Panc1 (cell line): Measurements from ENCODE around the gene DENND5B.

ENCODE experiments used
- CTCF ChIP-seq: fragments of 450-650 bp; IDR thresholded peaks from 2 replicates; pipeline ENCODE4 v1.5.1; 2017; ENCODE audit warnings: mild to moderate bottlenecking
- REST ChIP-seq, 2 experiments: IDR thresholded peaks; 2 replicates each; pipeline ENCODE4 v1.6.1; 2011 to 2012; ENCODE audit warnings: low read depth in 2 of 2, control low read depth in 1 of 2, low read length in 1 of 2, mild to moderate bottlenecking in 1 of 2, moderate library complexity in 1 of 2; ENCODE audit not compliant: insufficient read depth in 1 of 2
- SIN3A ChIP-seq: IDR thresholded peaks from 2 replicates; pipeline ENCODE4 v1.6.1; 2012; ENCODE audit warnings: low read depth, mild to moderate bottlenecking, low read length, moderate library complexity, borderline replicate concordance; ENCODE audit not compliant: insufficient read depth

- TF ChIP-seq REST (IDR thresholded peaks at IDR 0.05; ENCODE audit: insufficient read depth in 1 of 2, low read depth in 2 of 2, low read length in 1 of 2) (no peak), CTCF (no peak), SIN3A (no peak)
Measured at GRCh38 chr12:31504625-31505222, 86.2 kb downstream of the DENND5B start.
